Astrocyte of the cerebellum (primary cell): Measurements from ENCODE around the gene TLE5.

Experiments
- DNase-seq: peaks from one replicate; pipeline ENCODE4 v3.0.0-alpha.2; 2011; ENCODE audit warnings: low read depth
- H3K4me3 ChIP-seq: 2 replicates; pipeline ENCODE4 v1.5.1; 2011; ENCODE audit warnings: mild to moderate bottlenecking, low read depth, low read length, moderate library complexity
- CTCF ChIP-seq: IDR thresholded peaks from 2 replicates; pipeline ENCODE4 v1.5.1; 2012; ENCODE audit warnings: low read length, low read depth, moderate library complexity, mild to moderate bottlenecking; ENCODE audit errors: missing control alignments
- in situ Hi-C: cut with HindIII; loops from 2 replicates; pipeline ENCODE4 v1.10.0; 2017; ENCODE audit warnings: low sequenced_read_pairs

The TLE5 gene

GRCh38 chr19:3045885-3046697 is 16.2 kb downstream of the TLE5 start:
- in situ Hi-C loops: no loop called here
- no peak overlapping the region for H3K4me3 ChIP-seq
- no peak for DNase-seq
- TF ChIP-seq CTCF: no peak

- in situ Hi-C loops: no loop called here
- DNase-seq: no peak
- no peak for TF ChIP-seq CTCF
- H3K4me3 ChIP-seq: no peak overlapping the region
Measured at GRCh38 chr19:3045191-3045590, 17.1 kb downstream of the TLE5 start.

GRCh38 chr19:3042621-3043267 is 19.6 kb downstream of the TLE5 start:
- in situ Hi-C loops: no loop called here
- no peak for TF ChIP-seq CTCF
- H3K4me3 ChIP-seq: no peak overlapping the region
- no peak for DNase-seq

GRCh38 chr19:3041761-3042620 is 20.3 kb downstream of the TLE5 start:
- no peak overlapping the region for H3K4me3 ChIP-seq
- in situ Hi-C loops: no loop called here
- no peak for DNase-seq
- TF ChIP-seq CTCF: no peak

GRCh38 chr19:3041327-3041726 is 21.0 kb downstream of the TLE5 start:
- DNase-seq: no peak
- no peak for TF ChIP-seq CTCF
- in situ Hi-C loops: no loop called here
- H3K4me3 ChIP-seq: no peak overlapping the region

GRCh38 chr19:3039641-3040077 is 22.6 kb downstream of the TLE5 start:
- in situ Hi-C loops: no loop called here
- no peak overlapping the region for H3K4me3 ChIP-seq
- no peak for TF ChIP-seq CTCF
- DNase-seq: no peak
